GM12872 (cell line): Measurements from ENCODE around the gene MRPL34.
A peak's percentile ranks its signal among the peaks of the same experiment; 100 is the strongest.

Source experiments
- TF ChIP-seq, protein P1 (sequence below): IDR thresholded peaks from 3 replicates; pipeline ENCODE4 v1.5.1; 2011; ENCODE audit warnings: low read depth, mild to moderate bottlenecking, low read length, moderate library complexity; ENCODE audit not compliant: insufficient read depth

The MRPL34 gene

DNA sequence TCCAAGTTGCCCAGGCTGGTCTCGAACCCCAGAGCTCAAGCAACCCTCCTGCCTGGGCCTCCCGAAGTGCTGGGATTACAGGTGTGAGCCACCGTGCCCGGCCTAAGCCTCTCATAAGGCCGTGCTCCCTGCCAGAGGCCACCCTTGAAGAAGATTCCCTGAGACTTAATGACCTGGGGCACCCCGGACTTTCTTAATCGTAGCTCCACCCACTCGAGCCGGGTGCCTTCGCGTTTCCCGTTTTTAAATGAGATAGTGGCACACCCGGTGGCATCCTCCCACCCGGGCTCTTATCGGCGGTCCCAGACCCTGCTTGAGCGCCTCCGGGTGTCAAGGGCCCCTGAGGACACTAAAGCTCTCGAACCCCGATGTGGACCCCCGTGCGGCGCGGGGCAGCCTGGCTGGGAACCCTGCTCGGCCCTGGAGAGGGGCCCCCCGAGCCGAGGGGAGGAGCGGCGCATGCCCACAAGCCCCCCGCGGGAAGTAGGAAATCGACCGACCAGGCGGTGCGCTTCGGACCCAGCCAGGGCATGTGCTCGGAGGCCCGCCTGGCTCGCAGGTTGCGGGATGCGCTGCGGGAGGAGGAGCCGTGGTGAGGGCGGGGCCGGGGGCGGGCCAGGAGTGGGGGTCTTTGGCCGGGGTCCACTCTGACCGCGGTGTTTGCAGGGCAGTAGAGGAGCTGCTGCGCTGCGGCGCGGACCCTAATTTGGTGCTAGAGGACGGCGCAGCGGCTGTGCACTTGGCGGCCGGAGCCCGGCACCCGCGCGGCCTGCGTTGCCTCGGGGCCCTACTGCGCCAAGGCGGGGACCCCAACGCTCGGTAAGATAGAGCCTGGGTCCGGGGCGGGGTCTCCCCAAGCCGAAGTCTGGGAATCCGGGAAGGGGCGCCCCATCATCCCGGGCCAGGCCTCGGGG is 24.0 kb upstream of the MRPL34 start, which contains the start of gene ANKLE1:
ANKLE1 (plus strand) TSS at position 511 of the 914 bp plus-strand sequence; CDS start at position 531, 20 bp downstream.
- TF ChIP-seq, protein P1, sequence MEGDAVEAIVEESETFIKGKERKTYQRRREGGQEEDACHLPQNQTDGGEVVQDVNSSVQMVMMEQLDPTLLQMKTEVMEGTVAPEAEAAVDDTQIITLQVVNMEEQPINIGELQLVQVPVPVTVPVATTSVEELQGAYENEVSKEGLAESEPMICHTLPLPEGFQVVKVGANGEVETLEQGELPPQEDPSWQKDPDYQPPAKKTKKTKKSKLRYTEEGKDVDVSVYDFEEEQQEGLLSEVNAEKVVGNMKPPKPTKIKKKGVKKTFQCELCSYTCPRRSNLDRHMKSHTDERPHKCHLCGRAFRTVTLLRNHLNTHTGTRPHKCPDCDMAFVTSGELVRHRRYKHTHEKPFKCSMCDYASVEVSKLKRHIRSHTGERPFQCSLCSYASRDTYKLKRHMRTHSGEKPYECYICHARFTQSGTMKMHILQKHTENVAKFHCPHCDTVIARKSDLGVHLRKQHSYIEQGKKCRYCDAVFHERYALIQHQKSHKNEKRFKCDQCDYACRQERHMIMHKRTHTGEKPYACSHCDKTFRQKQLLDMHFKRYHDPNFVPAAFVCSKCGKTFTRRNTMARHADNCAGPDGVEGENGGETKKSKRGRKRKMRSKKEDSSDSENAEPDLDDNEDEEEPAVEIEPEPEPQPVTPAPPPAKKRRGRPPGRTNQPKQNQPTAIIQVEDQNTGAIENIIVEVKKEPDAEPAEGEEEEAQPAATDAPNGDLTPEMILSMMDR, result no peak

DNA sequence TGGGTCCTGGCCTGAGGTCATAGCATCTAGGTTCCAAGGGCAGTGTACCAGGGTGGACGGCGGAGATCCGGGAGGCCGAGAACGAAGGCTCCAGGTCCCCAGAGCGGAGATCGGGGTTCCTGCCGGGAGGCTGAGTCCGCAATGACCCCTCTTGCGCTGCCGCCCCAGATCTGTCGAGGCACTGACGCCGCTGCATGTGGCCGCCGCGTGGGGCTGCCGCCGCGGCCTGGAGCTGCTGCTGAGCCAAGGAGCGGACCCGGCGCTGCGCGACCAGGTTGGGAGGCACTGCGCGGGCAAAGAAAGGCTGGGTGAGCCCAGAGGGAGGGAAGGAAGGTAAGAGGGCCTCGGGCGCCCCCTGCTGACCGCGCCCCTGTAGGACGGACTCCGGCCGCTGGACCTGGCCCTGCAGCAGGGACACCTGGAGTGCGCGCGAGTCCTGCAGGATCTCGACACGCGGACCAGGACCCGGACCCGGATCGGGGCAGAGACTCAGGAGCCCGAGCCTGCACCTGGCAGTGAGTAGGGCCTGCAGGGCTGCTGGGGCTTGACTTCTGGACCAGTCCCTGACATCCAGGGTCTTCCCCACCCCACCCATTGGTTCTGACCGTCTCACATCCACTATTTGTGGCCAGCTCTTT is 23.1 kb upstream of the MRPL34 start:
- TF ChIP-seq, protein P1, result peak; percentile 87

DNA sequence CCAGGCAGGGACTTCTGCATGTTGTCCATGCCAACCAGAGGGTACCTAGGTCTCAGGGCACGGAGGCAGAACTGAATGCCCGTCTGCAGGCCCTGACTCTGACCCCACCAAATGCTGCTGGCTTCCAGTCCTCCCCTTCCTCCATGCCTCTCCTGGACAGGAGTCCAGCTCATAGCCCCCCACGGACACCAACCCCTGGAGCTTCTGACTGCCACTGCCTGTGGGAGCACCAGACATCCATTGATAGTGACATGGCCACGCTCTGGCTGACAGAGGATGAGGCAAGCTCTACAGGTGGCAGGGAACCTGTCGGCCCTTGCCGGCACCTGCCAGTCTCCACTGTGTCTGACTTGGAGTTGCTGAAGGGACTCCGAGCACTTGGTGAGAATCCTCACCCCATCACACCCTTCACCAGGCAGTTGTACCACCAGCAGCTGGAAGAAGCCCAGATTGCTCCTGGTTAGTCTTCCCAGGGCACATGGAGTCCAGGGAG is 22.1 kb upstream of the MRPL34 start:
- TF ChIP-seq, protein P1, result no peak

DNA sequence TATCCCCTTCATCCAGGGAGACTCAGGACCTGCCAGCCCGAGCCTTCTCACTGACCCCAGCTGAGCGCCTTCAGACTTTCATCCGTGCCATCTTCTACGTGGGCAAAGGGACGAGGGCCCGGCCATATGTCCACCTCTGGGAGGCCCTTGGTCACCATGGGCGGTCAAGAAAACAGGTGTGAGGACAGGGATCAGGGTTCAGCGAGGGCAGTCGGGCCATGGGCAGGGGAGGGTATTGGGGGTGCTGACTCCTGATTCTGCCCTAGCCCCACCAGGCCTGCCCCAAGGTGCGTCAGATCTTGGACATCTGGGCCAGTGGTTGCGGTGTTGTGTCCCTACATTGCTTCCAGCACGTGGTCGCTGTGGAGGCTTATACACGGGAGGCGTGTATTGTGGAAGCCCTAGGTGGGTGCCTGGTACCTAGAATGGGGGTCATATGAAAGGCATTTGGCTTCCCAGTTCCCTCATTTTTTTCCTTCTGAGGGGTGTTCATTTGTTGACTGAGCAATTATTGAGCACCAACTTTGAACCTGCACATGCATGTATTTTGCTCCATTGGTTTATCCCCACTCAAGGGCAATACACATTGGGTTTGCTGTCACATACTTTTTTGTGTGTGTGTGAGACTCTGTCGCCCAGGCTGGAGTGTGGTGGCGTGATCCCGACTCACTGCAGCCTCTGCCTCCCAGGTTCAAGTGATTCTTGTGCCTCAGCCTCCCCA is 20.1 kb upstream of the MRPL34 start:
- TF ChIP-seq, protein P1, result no peak

DNA sequence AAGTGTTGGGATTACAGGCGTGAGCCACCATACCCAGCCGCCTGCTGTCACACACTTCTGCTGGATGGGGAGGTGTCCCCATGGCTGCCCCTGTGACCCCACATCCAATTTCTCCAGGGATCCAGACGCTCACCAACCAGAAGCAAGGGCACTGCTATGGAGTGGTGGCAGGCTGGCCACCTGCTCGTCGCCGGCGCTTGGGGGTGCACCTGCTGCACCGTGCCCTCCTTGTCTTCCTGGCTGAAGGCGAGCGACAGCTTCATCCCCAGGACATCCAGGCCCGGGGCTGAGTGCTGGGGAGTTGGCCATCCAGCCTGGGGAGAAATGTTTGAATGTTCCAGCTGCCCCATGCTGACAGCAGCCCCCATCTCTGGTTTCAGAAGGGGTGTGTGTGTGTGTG is 19.4 kb upstream of the MRPL34 start:
- TF ChIP-seq, protein P1, result no peak

DNA sequence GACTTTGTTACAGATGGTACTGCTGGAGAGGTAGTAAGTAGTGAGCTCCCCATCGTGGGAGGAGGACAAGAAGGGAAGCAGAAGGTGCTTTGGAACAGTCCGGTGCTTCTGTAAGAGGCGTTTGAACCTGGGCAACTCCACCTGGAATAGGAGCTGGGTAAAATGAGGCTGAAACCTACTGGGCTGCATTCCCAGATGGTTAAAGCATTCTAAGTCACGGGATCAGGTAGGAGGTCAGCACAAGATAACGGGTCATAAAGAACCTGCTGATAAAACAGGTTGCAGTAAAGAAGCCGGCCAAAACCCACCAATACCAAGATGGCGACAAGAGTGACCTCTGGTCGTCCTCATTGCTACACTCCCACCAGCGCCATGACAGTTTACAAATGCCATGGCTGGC is 18.9 kb upstream of the MRPL34 start:
- TF ChIP-seq, protein P1, result no peak

DNA sequence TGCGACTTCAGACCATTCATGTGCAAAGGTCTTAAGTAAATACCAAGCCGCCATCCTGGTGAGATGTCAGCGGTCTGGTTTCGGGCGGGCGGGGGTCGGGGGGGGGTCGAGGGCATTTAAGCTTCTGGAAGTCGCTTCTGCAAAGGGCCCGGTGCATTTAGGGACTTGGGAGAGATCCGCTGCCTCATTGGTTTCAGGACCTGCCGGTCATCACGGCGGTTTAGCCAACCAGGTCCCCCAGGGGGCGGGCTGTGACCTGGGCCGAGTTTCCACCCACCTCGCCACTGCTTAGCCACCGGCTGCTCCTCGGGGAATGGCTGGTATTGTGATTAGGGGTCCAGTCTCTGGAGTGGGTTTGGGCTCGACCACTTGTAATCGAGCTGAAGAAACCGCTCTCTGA is 16.2 kb upstream of the MRPL34 start:
- TF ChIP-seq, protein P1, result no peak
